Epithelial cell of proximal tubule (primary cell): Measurements from ENCODE around the gene NSL1. TPM values are rescaled to one million over a fixed set of nuclear protein-coding genes. Genes with fewer than 3 reads are reported as not detected.
"Not testable (repeated sequence)": the region's sequence is repeated elsewhere in the genome, so short reads cannot be mapped to it uniquely, and the experiment has no call there.

Experiments
- DNase-seq: peaks from one replicate; pipeline ENCODE4 v3.0.0-alpha.2; 2011; ENCODE audit warnings: low read depth
- H3K4me3 ChIP-seq: 2 replicates; pipeline ENCODE4 v1.5.1; 2011; ENCODE audit warnings: low read depth, mild to moderate bottlenecking, low read length
- CTCF ChIP-seq: conservative IDR thresholded peaks from 2 replicates; pipeline ENCODE4 v1.5.1; 2012; ENCODE audit warnings: low read depth, mild to moderate bottlenecking, low read length
- total RNA-seq: library from RNA; depleted of rRNA; stranded (reverse); fragments of >200 nt; gene quantifications from 2 replicates; pipeline ENCODE4 v1.2.3, GENCODE V29; 2015

The NSL1 gene
- total RNA-seq, 1 donor from 2014 or later = 31.2 TPM

DNA sequence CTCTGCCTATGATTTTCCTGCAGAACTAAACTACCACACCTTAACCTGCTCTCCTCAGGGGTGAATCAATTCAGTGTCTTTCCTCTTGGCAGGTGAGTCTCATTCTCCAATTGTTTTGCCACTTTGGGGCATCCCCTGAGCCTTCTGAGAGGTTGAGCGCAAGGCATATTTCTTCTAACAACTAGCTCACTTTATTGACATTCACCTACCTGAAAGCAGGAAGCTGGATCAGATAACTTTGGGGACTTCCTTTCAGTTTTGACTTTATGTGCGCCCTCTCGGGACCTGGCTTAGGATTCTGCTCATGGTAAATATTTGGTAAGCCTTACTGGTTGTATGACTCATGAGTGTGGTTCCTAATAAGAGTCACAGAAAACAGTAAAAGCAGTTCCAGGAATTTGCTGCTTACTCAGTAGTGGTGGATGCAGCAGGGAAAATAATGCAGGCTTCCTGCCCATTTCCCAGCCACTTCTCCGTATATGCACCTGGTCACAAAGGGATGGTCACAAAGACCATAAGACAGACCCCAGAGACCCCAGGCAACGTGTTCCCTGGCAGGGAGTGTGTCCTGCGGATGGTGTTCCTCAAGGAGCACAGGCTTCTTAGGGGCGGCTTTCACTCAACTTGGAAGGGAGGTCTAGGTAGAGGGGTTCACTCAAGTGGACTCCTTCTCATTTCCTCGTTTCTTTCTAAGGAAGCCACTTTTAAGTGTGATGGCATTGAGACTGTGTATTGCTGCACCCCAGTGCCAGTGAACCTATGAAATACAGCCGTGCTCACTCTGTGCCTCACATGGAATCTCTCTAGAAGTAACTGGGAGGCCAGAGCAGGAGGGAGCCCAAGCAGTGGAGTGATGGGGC lies 70.0 kb downstream of the NSL1 start:
- no peak overlapping the region for H3K4me3 ChIP-seq
- no peak for TF ChIP-seq CTCF
- DNase-seq = no peak

DNA sequence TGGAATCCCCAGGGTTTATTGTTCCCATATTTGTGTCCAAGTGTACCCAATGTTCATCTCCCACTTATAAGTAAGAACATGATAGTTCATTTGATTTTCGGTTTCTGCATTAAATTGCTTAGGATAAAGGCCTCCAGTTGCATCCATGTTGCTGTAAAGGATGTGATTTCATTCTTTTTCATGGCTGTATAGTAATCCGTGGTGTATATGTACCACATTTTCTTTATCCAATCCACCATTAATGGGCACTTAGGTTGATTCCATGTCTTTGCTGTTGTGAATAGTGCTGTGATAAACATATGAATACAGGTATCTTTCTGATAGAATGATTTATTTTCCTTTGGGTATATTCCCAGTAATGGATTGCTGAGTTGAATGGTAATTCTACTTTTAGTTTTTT lies 71.9 kb downstream of the NSL1 start:
- no peak for TF ChIP-seq CTCF
- no peak overlapping the region for H3K4me3 ChIP-seq
- no peak for DNase-seq

DNA sequence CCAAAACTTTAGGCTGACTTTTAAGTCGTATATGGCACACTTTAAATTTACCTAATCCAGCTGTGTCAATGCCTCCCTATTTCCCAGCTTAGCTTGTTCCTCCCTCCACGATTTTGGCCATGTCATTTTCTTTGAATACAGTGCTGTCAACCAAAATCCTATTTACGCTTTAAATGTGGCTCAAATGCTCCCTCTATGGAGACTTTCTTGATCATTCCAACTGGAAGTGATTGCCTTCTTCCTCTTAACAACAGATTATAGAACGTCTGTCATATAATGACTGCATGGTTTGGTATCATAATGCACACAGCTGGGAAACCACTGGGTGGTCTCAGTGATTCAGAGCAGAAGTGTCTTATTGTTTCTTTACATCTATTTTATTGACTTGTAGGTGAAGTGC lies 73.1 kb downstream of the NSL1 start:
- DNase-seq = no peak
- no peak overlapping the region for H3K4me3 ChIP-seq
- TF ChIP-seq CTCF = peak; percentile 21

DNA sequence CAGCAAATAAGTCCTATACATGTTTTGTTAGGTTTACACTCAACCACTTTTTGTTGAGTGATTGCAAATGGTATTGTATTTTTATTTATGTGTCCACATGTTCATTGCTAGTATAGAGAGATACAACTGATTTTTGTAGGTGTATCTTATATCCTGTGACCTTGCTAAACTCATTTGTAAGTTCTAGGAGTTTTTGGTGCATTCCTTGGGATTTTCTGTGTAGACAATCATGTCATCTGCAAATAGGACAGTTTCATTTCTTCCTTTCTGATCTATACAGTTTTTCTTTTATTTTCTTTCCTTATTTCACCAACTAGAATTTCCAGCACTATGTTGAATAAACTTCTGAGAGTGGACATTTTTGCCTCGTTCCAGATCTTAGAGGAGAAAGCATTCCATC lies 75.4 kb downstream of the NSL1 start:
- no peak for TF ChIP-seq CTCF
- H3K4me3 ChIP-seq = no peak overlapping the region
- no peak for DNase-seq

GRCh38 chr1:212713465-212714136 lies 78.0 kb downstream of the NSL1 start:
- no peak for DNase-seq
- no peak for TF ChIP-seq CTCF
- no peak overlapping the region for H3K4me3 ChIP-seq

DNA sequence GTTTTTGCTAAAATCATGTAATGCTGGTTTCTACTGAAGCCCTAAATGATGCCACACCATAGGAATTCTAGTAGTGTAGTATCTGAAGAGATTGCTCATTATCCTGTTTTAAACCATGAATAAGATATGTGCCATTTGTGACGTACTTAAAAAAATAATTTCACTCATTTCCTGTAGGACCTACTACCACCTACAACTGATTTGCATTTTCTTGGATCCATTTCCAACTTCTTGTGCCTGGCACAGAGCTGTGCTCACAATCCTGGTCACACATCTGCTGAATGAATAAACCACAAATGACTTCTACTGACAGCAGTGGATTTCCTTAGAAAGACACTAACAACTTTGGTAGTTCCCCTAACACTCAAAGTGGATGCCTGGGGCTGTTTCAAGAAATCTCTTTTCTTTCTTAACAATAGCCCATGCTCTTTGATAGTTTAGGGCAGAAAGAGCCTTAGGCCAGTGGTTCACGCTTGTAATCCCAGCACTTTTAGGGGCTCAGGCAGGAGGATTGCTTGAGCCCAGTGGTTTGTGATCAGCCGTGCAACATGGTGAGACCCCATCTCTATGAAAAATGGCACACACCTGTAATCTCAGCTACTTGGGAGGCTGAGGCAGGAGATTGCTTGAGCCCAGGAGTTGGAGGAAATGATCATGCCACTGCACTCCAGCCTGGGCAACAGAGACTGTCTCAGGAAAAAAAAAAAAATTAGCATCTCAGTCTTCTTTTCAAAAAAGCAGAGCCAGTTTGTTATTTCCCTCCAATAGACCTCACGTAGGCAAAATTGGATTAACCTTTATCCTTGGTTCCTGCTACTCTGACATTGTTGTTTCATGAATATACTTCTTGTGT lies 78.9 kb downstream of the NSL1 start:
- no peak for DNase-seq
- TF ChIP-seq CTCF = no peak
- H3K4me3 ChIP-seq = no peak overlapping the region

GRCh38 chr1:212711974-212712373 lies 79.6 kb downstream of the NSL1 start:
- H3K4me3 ChIP-seq, DNase-seq: not testable (repeated sequence)
